Trophoblast cell (in vitro differentiated cells and primary cell): ENCODE data around the gene MC1R.

ENCODE experiments used
- DNase-seq, 2 donors: peaks; one replicate each; pipeline ENCODE4 v3.0.0-alpha.2; 2016
- H2AFZ ChIP-seq: 2 replicates; pipeline ENCODE4 v1.6.1; 2013; ENCODE audit warnings: low read length, moderate library complexity, mild to moderate bottlenecking; ENCODE audit not compliant: insufficient read depth, poor library complexity
- H2AK5ac ChIP-seq: 2 replicates; pipeline ENCODE4 v1.6.1; 2013; ENCODE audit warnings: mild to moderate bottlenecking, low read length
- H2BK120ac ChIP-seq: 2 replicates; pipeline ENCODE4 v1.6.1; 2013; ENCODE audit warnings: low read length, mild to moderate bottlenecking, moderate library complexity; ENCODE audit not compliant: insufficient read depth, poor library complexity
- H2BK12ac ChIP-seq: 2 replicates; pipeline ENCODE4 v1.6.1; 2013; ENCODE audit warnings: mild to moderate bottlenecking, low read length, moderate library complexity
- H2BK5ac ChIP-seq: 2 replicates; pipeline ENCODE4 v1.6.1; 2013; ENCODE audit warnings: low read length, low read depth, moderate library complexity, mild to moderate bottlenecking; ENCODE audit not compliant: poor library complexity
- H3K14ac ChIP-seq: 2 replicates; pipeline ENCODE4 v1.6.1; 2013; ENCODE audit warnings: mild to moderate bottlenecking, low read length
- H3K18ac ChIP-seq: 2 replicates; pipeline ENCODE4 v1.6.1; 2013; ENCODE audit warnings: mild to moderate bottlenecking, low read length
- H3K23ac ChIP-seq: 2 replicates; pipeline ENCODE4 v1.6.1; 2013; ENCODE audit warnings: low read length
- H3K27ac ChIP-seq: 2 replicates; pipeline ENCODE4 v1.5.1; 2013; ENCODE audit warnings: low read depth, mild to moderate bottlenecking, inconsistent platforms, low read length, moderate library complexity
- H3K27me3 ChIP-seq: 2 replicates; pipeline ENCODE4 v1.6.1; 2013; ENCODE audit warnings: inconsistent platforms, mild to moderate bottlenecking, low read length, moderate library complexity; ENCODE audit not compliant: insufficient read depth
- H3K36me3 ChIP-seq, 2 experiments: 1 replicate in 1 of 2; 2 replicates in 1 of 2; pipeline ENCODE4 v1.6.1; 2013; ENCODE audit warnings: low read length in 2 of 2, mild to moderate bottlenecking in 2 of 2, moderate library complexity in 1 of 2; ENCODE audit not compliant: insufficient read depth in 2 of 2, control insufficient read depth in 1 of 2
- H3K4ac ChIP-seq: 2 replicates; pipeline ENCODE4 v1.6.1; 2013; ENCODE audit warnings: low read depth, mild to moderate bottlenecking, low read length, moderate library complexity
- H3K4me1 ChIP-seq, 2 experiments: 1 replicate in 1 of 2; 2 replicates in 1 of 2; pipeline ENCODE4 v1.6.1; 2013; ENCODE audit warnings: low read length in 2 of 2, mild to moderate bottlenecking in 2 of 2, moderate library complexity in 1 of 2; ENCODE audit not compliant: insufficient read depth in 2 of 2, control insufficient read depth in 1 of 2
- H3K4me2 ChIP-seq: 2 replicates; pipeline ENCODE4 v1.6.1; 2013; ENCODE audit warnings: inconsistent platforms, mild to moderate bottlenecking, low read length, moderate library complexity
- H3K4me3 ChIP-seq: 2 replicates; pipeline ENCODE4 v1.5.1; 2013; ENCODE audit warnings: mild to moderate bottlenecking, low read depth, low read length, inconsistent platforms
- H3K79me1 ChIP-seq: one replicate; pipeline ENCODE4 v1.6.1; 2013; ENCODE audit warnings: low read length
- H3K79me2 ChIP-seq: 2 replicates; pipeline ENCODE4 v1.6.1; 2013; ENCODE audit warnings: low read length, mild to moderate bottlenecking; ENCODE audit not compliant: control insufficient read depth, insufficient read depth, poor library complexity
- H3K9ac ChIP-seq: 2 replicates; pipeline ENCODE4 v1.6.1; 2013; ENCODE audit warnings: mild to moderate bottlenecking, low read length
- H3K9me3 ChIP-seq: 2 replicates; pipeline ENCODE4 v1.6.1; 2013; ENCODE audit warnings: low read depth, mild to moderate bottlenecking, control low read depth, inconsistent platforms, low read length; ENCODE audit not compliant: insufficient read depth
- H4K12ac ChIP-seq: 2 replicates; pipeline ENCODE4 v1.6.1; 2013; ENCODE audit warnings: low read depth, mild to moderate bottlenecking, low read length, moderate library complexity
- H4K8ac ChIP-seq: 2 replicates; pipeline ENCODE4 v1.6.1; 2013; ENCODE audit warnings: low read depth, mild to moderate bottlenecking, low read length, moderate library complexity
- H4K91ac ChIP-seq: one replicate; pipeline ENCODE4 v1.6.1; 2013; ENCODE audit warnings: low read depth, mild to moderate bottlenecking, low read length, moderate library complexity
- WGBS: extraction: QIAGEN DNeasy Blood & Tissue Kit; methylation state at CpG from one replicate; pipeline ENCODE4 v1.1.7; 2013; ENCODE audit warnings: missing lambda C conversion rate; ENCODE audit not compliant: insufficient read length, insufficient coverage; ENCODE audit errors: extremely low coverage; 5-methylcytosine and 5-hydroxymethylcytosine counted together

Gene MC1R

GRCh38 chr16:89890200-89890599 lies 28.5 kb upstream of the MC1R start:
- Histone ChIP-seq H4K8ac (no peak overlapping the region), H3K9me3 (peaks cover 1% of the 10 kb centered on the region), H2BK12ac (no peak overlapping the region), H3K4me3 (no peak overlapping the region), H3K27me3 (no peaks in the 10 kb centered on the region), H4K12ac (no peak overlapping the region), H3K23ac (no peak overlapping the region), H3K36me3 (peaks cover 82% of the 10 kb centered on the region in 2 experiments), H3K18ac (no peak overlapping the region), H2AFZ (no peak overlapping the region), H2BK120ac (no peak overlapping the region), H3K14ac (no peak overlapping the region), H3K4me2 (no peak overlapping the region), H3K79me2 (no peaks in the 10 kb centered on the region), H3K4me1 (no peaks in the 10 kb centered on the region), H4K91ac (no peak overlapping the region), H3K4ac (no peak overlapping the region), H2BK5ac (no peak overlapping the region), H2AK5ac (no peak overlapping the region), H3K27ac (no peak overlapping the region), H3K79me1 (no peaks in the 10 kb centered on the region), H3K9ac (no peak overlapping the region)
- no CpG with 5 or more reads among the region's 9 CpGs for WGBS
- no peak for DNase-seq

- Histone ChIP-seq H3K9me3 (peaks cover 1% of the 10 kb centered on the region), H3K4me1 (no peaks in the 10 kb centered on the region), H3K27ac (no peak overlapping the region), H2AFZ (no peak overlapping the region), H2BK5ac (no peak overlapping the region), H3K27me3 (no peaks in the 10 kb centered on the region), H3K18ac (peak overlapping the region; percentile 68), H3K4me3 (no peak overlapping the region), H3K4ac (no peak overlapping the region), H3K23ac (no peak overlapping the region), H3K36me3 (peaks cover 83 to 84% of the 10 kb centered on the region in 2 experiments), H3K79me1 (no peaks in the 10 kb centered on the region), H3K14ac (no peak overlapping the region), H2AK5ac (no peak overlapping the region), H4K91ac (no peak overlapping the region), H4K12ac (peak overlapping the region; percentile 23), H4K8ac (no peak overlapping the region), H2BK120ac (no peak overlapping the region), H3K79me2 (no peaks in the 10 kb centered on the region), H3K9ac (no peak overlapping the region), H3K4me2 (no peak overlapping the region), H2BK12ac (no peak overlapping the region)
- DNase-seq, result no peak
- no CpG with 5 or more reads among the region's 16 CpGs for WGBS
Measured at GRCh38 chr16:89890886-89891657, 27.6 kb upstream of the MC1R start.

GRCh38 chr16:89892055-89892630 lies 26.5 kb upstream of the MC1R start:
- Histone ChIP-seq H2BK5ac (no peak overlapping the region), H3K79me2 (no peaks in the 10 kb centered on the region), H2AK5ac (no peak overlapping the region), H3K23ac (no peak overlapping the region), H3K4me3 (no peak overlapping the region), H3K18ac (no peak overlapping the region), H3K4me1 (no peaks in the 10 kb centered on the region), H3K14ac (no peak overlapping the region), H3K9me3 (peaks cover 1% of the 10 kb centered on the region), H4K91ac (no peak overlapping the region), H4K8ac (no peak overlapping the region), H3K36me3 (peaks cover 85 to 86% of the 10 kb centered on the region in 2 experiments), H3K4ac (no peak overlapping the region), H2AFZ (no peak overlapping the region), H3K79me1 (no peaks in the 10 kb centered on the region), H2BK12ac (no peak overlapping the region), H2BK120ac (no peak overlapping the region), H3K27me3 (no peaks in the 10 kb centered on the region), H3K9ac (no peak overlapping the region), H3K4me2 (no peak overlapping the region), H3K27ac (no peak overlapping the region), H4K12ac (no peak overlapping the region)
- no peak for DNase-seq
- no CpG with 5 or more reads among the region's 18 CpGs for WGBS

- Histone ChIP-seq H4K8ac (no peak overlapping the region), H3K4me3 (no peak overlapping the region), H3K9ac (no peak overlapping the region), H3K36me3 (peaks cover 82 to 85% of the 10 kb centered on the region in 2 experiments), H3K79me2 (no peaks in the 10 kb centered on the region), H3K18ac (no peak overlapping the region), H3K27me3 (no peaks in the 10 kb centered on the region), H4K91ac (no peak overlapping the region), H3K4ac (no peak overlapping the region), H2BK5ac (no peak overlapping the region), H4K12ac (no peak overlapping the region), H3K23ac (no peak overlapping the region), H3K4me1 (no peaks in the 10 kb centered on the region), H2BK12ac (no peak overlapping the region), H3K79me1 (no peaks in the 10 kb centered on the region), H2AK5ac (no peak overlapping the region), H3K4me2 (no peak overlapping the region), H3K27ac (no peak overlapping the region), H2AFZ (no peak overlapping the region), H3K14ac (no peak overlapping the region), H2BK120ac (no peak overlapping the region), H3K9me3 (peaks cover 1% of the 10 kb centered on the region)
- no CpG with 5 or more reads among the region's 9 CpGs for WGBS
- no peak for DNase-seq
Measured at GRCh38 chr16:89892635-89893034, 26.0 kb upstream of the MC1R start.
